EL (cell line): ENCODE measurements around the gene TST.

Experiments used
- DNase-seq: peaks from one replicate; pipeline ENCODE4 v3.0.0-alpha.2; 2016

TST gene

DNA sequence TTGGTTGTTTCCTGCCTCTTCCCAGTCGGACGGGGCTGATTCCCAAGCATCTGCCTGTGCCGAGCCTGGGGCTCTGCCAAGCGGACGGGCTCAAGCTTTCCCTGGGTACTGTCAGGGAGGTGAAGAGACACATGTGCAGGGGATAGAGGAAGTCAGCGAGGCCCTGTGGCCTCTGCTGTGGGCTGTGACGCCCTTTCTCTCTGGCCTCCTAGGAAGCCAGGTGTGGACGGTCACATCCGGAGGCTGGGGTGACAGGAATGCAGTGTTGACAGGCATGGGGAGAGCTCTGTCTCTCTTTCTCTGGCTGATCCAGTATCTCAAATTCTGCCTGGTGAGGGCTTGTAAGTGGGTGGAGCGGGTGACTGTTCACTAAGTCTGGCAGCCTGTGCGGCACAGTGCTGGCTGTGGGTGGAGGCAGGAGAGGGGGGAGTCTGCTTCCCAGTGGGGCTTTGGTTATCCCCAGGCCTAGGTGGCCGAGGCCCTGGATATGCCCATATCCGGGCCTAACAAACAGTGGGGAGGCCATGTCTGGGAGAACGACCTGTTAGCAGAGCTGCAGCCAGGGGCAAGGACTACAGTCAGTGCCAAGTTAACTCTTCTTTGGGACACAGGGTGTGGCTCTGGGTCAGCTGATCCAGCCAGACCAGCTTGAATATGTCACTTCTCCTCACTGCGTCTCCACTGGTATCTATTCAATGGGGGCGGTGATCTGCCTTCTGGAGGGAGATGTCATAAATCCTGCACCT is 34.2 kb upstream of the TST start:
- DNase-seq, result no peak

DNA sequence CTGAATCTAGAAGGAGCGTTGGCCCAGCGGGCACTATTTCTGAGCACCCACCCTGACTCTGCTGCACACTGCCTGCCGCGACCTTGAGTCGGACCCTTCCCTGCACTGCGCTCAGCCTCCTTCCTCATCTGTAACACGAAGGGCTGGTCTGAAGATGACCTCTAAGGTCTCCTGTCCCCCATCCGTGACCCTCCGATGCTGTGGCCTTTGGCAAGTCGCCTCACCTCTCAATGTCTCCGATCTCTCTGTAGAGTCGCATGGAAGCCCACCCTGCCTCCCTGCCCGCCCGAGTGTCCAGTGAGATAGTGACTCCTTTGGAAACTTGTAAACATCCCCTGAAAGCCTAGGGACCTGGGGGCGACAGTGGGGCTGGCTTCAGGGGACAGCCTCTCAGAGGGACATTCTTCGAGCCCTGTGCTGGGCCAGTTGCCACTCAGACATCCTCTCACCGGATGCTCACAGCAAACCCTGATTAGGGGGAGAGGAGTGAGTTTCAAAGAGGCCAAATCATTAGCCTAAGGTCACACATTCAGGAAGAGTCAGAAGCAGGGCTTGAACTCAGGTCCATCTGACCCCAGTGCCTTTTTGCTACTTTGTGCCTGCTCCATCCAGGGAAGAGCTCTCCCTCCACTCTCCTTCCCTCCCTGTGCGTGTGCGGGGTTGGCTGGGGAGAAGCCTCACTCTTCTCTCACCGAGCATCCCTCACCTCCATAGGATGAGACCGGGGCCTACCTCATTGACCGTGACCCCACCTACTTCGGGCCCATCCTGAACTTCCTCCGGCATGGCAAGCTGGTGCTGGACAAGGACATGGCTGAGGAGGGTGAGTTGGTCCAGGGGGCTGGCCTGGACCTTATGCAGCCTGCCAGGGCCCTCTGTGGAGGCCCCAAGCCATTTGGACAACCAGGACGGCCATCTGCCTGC is 33.4 kb upstream of the TST start:
- DNase-seq, result no peak

DNA sequence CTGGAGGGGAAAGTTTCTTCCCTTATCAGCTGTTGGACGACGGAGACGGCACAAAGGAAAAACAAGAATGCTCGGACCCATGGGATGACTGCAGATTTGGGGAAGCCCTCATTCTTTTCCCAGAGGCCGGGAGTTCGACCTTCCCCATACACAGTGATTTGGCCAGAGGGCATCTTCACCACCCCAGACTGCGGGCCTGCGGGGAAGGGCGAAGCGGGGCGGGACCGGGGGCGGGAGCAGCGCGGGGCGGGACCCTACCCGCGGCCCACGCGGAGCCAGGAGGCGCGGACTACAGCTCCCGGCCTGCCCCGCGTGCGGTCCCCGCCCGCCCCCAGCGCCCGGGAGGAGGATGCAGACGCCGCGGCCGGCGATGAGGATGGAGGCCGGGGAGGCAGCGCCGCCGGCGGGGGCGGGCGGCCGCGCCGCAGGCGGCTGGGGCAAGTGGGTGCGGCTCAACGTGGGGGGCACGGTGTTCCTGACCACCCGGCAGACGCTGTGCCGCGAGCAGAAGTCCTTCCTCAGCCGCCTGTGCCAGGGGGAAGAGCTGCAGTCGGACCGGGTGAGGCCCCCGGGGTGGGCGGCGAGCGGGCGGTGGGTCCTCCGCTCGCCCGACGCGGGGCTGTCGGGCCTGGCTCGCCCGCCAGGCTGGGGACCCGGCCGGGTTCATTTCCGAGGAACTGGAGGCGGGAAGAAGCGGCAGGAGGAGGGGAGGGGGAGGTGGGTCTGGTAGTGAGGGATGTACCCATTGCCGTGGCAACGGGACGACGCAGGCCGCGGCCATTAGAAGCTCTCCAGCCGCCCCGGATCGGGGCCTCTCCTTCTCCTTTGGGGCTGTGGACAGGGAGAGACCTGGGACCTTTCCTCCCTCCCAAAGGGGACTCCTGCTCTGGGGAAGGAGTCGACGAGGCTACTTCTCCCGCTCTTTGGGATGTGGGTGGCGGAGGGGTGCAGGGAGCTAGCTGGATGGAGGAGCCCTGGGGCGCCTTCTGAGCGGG is 32.4 kb upstream of the TST start, which contains the start of gene KCTD17:
Gene KCTD17, plus strand, starts transcription at position 352 of the 995 bp plus-strand sequence. Its CDS starts 19 bp downstream, at position 371.
- DNase-seq, result peak; percentile 79

DNA sequence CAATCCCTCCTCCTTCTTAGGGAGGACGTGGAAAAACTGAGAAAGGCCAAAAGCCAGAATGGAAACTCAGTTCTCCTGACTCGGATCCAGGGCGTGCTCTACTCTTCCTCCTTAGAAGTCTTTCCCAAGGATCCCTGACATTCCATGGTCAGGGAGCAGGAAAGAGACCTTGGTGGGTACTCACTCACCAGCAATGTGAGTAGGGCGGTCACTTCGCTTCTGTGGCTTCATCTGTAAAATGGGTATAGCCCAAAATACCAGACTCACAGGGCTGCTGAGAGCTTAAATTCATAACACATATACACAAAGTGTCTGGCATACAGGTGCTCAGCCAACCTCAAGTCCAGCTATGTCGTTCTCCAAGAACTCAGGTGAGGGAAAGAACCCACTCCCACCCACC is 31.7 kb upstream of the TST start:
- DNase-seq, result no peak

DNA sequence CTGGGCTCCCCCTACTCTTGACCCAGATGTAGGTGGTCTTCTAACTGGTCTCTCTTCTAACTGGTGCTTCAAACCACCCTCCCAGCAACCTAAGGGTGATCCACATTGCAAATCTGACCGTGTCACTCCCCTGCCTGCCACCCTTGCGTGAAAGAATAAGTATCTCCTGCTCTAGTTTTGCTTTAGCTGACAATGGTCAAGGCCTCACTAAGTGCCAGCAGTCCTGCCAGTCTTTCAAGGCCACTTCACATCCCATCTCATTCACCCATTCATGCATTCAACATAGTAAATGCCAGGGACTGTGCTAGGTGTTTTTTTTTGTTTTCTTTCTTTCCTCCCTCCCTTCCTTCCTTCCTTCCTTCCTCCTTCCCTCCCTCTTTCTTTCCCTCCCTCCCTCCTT is 30.0 kb upstream of the TST start:
- DNase-seq, result no peak

DNA sequence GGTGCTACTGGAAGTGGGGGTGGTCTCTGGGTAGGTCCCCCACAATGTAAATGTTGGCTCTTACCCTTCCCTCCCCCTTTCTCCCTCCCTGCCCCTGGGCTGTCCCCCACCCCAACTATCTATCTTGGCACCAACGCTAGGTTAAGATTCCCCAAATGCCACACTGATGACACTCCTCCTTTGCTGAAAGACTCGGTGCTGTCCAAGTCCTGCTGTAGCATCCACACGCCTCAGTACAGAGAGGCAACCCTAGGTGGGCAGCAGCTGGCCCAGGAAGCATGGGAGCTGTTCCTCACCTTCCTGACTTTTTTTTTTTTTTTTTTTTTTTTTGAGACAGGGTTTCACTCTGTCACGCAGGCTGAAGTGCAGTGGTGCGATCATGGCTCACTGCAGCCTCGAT is 28.9 kb upstream of the TST start:
- peak; percentile 35 for DNase-seq

DNA sequence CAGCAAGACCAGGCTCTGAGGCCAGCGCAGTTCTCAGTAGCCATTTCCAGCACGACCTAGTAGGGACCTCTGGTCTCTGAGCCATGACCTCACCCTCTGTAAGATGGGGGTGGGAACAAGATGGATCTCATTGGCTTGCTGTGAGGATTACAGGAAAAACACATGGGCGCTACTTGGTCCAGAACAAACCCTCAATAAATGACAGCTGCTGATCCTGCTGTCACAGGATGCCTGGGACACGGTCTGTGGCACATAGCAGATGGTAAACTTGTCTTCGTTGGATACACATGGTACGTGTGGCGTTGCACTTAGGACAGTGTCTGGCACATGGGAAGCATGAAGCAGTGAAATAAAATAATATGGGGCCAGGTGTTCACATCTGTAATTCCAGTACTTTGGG is 27.8 kb upstream of the TST start:
- DNase-seq, result no peak

DNA sequence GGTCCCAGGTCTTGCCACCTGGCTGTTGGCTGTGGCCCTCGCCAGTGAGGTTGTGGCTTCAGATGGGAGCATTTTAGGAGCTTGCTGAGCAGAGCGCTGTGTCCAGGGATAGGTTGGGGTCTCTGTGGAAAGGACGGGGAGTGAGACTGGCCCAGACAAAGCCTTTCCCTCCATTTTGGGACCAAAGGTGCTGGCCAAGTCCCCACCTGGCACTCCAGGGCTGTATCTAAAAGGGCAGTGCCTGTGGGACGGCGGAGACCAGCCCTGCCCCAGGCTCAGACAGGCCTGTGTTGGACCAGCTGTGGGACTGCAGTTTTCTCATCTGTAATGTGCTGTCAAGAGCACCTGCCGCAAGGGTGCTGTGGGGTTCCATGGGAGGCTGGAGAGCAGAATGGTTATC is 27.3 kb upstream of the TST start:
- DNase-seq, result no peak

DNA sequence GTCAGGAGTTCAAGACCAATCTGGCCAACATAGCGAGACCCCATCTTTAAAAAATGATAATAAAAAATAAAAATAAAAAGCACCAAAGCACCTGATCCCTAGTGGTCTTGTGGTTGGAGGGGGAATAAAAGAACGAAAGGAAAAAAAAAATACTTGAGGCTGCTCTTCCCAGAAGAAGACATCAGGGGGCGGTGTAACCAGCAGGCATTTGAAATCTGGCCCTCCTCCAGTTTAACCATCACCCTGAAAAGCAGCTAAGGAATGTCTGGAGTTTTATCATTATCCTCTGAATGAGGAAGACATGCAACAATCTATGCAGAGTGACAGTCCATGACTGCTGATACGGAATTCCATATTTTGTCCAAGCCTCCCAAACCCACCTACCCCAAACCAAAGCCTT is 26.7 kb upstream of the TST start:
- peak; percentile 68 for DNase-seq

DNA sequence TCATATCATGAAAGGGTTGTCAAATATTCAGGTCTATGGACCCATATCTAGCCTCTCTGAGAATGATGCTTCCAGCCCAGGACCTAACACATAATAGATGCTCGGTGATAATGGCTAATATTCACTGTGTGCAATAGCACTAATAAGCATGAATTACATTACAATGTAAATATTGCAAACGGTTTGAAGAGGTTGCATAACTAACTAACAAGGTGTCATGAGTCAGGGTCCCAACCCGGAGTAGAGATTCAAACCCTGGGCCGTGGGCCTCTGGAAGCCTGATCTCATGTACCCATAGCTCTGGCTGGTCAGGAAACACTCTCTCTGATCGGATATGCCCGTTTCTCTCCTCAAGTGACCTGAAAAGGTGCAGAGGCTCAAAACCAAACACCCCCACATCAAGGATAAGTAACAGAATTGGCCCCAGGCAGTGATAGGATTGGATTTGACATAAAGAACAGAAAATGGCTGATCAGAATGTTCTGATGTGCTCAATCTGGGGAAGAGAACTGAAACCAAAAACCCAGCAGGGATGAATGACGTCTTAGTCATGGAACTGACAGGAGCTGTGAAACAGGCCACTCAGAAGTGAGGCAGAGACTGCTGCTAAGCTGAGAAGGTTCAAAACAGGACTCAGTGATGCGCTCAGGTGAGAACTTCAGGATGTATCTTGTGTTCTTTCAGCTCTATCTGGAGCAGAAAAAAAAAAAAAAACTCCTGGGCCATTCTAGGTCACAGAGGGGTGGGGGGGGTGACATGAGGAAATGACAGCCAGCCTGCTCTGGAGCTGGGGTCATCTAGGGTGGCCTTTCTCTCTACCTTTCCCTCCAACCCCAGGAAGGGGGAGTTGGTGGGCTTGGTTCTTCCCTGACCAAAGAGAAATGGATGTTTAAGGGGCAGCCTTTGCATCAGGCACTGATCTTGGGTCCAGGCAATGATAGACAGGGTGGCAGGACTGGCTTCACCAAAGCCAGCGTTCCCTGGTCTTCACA is 25.7 kb upstream of the TST start:
- no peak for DNase-seq

DNA sequence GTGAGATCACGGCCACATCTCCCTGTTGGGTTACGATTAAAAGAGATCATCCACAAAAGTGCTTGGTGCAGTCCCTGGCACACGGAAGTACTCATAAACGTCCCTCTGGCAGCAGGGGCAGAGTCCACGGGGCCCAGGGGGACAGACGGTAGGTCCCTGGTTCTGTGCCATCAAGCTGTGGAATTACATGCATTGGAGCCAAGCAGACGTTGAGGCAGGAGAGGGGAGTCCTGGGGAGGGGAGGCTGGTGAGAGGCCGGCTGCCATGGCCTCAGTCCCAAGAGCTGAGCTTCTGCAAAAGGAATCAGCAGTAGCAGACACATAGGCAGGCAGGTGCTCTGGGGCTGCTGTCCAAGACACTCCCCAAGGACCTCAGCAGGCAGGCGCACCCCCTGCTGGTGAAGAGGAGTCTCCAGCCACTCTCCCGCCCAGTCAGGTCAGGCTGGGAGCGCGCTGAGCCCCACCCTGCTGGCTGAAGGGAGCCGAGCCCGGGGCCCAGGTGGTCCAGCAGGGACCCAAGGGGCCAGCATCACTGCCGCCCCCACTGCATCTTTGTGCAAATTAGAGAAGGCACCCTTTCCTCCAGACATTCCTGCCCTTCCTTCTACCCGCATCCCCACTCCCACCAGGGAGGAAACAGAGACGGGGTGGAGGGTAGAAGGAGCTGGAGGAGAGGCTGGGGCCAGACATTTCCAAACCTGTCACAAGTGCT is 24.7 kb upstream of the TST start:
- peak; percentile 49 for DNase-seq

DNA sequence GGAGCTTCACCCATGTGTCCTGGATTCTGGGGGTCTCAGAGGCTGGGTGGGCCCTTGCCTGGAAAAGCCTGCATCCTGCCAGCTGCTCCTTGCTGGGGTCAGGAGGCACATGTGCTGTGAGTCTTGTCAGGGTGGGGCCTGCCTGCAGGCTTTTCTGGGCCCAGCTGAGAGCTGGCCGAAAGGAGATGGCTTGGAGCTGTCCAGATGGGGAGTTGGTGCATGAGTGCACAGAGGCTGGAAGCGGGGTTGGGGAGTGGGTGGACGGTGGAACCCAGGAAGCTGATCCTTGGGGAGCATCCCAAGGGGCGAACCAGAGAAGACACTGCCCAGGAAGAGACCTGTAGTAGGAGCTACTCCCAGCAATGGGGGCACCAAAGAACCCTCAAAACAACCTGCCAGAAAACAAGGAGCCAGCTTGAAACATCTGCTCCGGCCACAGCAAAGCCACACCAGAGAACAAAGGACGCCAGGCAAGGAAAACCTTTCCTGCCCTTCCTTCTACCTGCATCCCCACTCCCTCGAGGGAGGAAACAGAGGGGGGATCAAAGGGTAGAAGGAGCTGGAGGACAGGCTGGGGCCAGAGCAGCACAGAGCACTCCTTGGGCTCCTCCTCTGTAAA is 24.1 kb upstream of the TST start:
- no peak for DNase-seq

DNA sequence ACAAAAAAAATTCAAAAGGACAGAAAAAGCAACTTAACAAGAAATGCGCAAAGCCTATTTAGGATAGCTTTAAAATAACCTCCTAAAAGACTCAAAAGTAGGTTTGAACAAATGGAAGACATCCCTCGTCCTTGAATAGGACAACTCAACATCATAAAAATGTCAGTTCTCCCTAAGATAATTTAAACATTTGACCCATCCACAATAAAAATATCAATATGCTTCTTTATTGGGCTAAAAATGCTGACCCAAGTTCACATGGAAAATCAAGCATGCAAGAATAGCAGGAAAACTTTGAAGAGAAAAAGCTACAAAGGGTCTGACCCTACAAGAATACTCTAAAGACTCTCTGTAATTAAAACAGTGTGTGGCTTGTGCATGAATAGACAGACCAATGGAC is 20.2 kb upstream of the TST start:
- no peak for DNase-seq

DNA sequence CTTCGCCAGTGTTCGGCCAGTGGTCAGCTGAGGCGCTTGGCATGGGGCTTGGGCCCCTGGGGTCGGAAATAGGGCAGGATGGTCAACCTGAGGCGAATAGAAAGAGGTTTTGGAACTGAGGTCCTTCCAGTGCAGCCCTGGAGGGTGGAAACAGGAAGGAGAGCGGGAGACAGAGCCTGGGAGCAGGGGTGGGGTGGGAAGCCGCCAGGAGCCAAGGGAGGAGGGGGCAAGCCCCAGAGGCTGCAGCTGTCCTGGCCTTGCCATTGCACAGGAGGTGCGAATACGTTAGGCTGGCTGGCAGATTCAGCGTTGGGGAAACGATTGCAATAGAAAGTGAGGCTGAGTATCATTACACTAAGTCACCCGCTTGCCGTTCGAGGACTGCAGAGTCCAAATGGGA is 18.4 kb upstream of the TST start:
- no peak for DNase-seq

DNA sequence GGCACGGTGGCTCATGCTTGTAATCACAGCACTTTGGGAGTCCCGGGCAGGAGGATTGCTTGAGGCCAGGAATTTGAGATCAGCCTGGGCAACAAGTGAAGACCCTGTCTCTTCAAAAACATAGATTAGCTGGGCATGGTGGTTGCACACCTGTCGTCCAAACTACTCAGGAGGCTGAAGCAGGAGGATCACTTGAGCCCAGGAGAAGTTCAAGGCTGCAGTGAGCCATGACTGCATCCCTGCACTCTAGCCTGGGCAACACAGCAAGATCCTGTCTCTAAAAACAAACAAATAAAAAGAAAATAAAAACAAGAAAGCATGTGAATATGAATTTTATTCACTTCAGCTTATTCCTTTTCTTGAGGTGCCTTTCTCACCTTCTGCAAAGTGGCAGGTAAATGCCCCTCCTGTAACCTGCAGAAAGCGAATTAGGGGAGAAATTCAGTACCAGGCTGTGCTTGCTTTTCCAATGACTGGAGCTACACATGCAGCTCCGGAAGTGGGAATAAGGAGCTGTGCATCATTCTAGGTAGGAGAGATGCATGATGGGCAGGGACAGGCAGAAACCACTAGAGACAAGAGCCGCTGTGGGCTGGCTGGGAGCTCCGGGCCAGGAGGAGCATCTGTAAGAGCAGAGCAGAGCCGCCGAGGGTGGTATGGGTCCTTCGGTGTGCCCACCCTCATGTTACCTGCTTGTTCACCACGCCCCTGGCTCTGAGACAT is 17.6 kb upstream of the TST start:
- no peak for DNase-seq

DNA sequence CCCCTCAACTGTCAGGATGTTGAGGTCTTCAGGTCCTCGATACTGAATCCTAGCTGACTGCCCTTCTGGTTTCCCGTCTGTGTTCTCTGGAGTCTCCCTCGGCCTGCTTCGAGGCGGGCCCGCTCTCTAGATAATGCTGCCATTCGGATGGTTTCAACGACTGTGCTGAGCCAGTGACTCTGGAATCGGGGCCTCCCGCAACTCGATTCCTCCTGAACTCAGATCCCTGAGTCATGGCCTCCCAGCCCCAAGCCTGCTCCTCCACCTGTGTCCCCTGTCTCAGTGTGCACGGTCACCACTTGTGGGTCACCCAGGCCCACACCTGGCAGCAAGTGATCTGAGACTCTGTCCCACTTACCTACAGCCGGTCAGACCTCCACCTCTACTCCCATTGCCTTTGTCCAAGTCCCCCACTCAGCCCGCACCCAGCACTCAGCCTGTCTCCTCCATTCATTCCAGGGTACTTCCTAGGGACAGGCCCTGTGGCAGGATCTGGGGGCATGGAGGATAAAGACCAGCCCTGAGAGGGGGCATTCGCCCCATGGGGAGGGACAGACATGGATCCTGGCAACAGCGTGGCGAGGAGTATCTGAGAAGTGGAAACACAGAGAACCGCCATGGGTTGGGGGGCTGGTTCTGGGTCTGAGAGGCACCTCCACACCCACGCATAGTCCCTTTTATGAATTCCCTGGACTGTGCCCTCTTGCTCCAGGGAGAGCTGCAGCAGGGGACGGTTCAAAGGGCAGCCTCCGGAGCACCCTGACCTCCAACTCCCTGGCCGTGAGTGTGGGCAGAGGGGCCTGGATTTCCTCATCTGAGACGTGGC is 14.6 kb upstream of the TST start:
- no peak for DNase-seq

DNA sequence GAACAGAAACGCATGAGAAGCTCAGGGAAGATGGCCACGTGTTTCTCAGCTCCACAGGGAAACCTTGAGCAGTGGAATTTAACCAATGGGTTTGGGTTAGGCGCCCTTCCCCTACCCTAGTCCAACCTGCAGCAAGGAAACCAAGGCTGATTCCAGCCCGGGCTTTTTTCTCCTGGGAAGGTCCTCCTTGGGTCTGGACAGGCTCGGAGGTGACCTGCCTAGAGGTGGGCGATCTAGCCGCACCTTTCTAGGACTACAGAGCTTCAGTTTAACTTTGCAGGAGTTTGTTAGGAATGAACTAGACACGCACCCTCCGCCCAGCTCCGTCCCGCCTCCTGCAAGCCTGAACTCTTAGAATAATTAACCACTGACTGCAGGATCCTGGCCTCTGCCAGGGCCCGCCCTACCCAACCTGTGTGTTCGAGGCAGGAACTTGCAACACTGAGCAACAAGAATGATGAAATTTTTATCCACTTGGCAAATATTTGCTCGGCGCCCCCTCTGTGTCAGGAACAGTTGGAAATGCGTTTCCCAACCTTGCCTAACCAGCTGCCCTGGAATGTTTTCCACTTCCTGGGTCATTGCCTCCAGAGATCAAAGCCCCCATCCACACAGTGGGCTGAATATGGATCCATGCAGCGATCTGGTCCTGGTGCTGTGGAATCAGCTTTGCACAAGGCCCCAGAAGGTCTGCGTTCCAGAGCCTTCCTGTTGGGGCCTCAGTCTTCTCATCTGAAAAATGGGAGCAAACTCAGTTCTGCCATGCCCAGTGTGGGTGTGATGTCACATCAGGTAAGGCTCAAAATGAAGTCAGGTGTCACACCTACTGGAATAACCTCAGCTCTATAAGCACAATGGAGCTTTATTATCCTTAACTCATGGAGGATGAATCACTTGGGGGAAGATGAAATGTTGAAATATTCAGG is 13.6 kb upstream of the TST start:
- DNase-seq, result peak; percentile 25

DNA sequence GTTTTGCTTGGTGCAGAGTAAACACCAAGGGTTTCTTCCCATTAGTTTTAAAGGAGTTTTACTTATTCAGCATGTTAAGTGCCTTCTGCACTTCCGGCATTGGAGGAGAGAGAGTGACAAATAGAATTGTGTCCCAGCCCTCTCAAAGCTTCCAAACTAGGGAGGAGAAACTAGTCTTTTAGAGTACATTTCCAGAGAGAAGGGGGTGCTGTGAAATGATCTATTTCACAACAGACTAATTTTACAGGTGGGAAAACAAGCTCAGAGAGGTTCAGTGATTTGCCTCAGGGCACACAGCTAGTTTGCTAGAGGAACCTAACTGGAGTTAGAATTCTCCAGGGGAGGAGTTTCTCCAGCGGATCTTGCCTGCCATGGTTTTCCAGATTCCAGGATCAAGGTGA is 12.9 kb upstream of the TST start:
- DNase-seq, result no peak
